ENCODE data around the gene NAALADL2.

- TF ChIP-seq POLR2A (IDR thresholded peaks at IDR 0.05) (no peak), CTCF (IDR thresholded peaks at IDR 0.05 in 4 of 5, conservative IDR thresholded peaks at IDR 0.05 in 1 of 5) (no peak)
Observed at GRCh38 chr3:175564363-175564762, 705.2 kb downstream of the NAALADL2 start.

Data from gastrocnemius medialis (tissue), 4 donors.